K562 (cell line): ENCODE measurements around the gene RSPH10B. TPM values are rescaled to one million over a fixed set of nuclear protein-coding genes. Genes with fewer than 3 reads are reported as not detected.

Source experiments
- ARID3A ChIP-seq: IDR thresholded peaks from 2 replicates; pipeline ENCODE4 v1.6.1; 2012; ENCODE audit warnings: low read depth, low read length, improper control_type of control experiment, borderline replicate concordance
- BMI1 ChIP-seq: fragments of 150-350 bp; IDR thresholded peaks from 2 replicates; pipeline ENCODE4 v1.6.1; 2014; ENCODE audit warnings: low read length
- CEBPB ChIP-seq: fragments of 450-650 bp; IDR thresholded peaks from 2 replicates; pipeline ENCODE4 v1.6.1; 2016; ENCODE audit warnings: missing genetic modification characterization, missing compliant biosample characterization
- DMBX1 ChIP-seq: fragments of 250-450 bp; sonication (Bioruptor Pico); IDR thresholded peaks from 2 replicates; pipeline ENCODE4 v1.8.0; 2022; ENCODE audit warnings: inconsistent platforms, mild to moderate bottlenecking, moderate library complexity, borderline replicate concordance
- E2F6 ChIP-seq, 2 experiments: IDR thresholded peaks; 2 replicates each; pipeline ENCODE4 v1.6.1; 2011; ENCODE audit warnings: borderline replicate concordance in 1 of 2, control low read depth in 1 of 2, low read depth in 1 of 2, low read length in 1 of 2, mild to moderate bottlenecking in 1 of 2, mixed read lengths in 1 of 2, moderate library complexity in 1 of 2; ENCODE audit not compliant: insufficient read depth in 1 of 2, insufficient read length in 1 of 2, poor library complexity in 1 of 2, severe bottlenecking in 1 of 2; ENCODE audit errors: extremely low read depth in 1 of 2
- ERF ChIP-seq: fragments of 450-650 bp; formaldehyde crosslinking; IDR thresholded peaks from 2 replicates; pipeline ENCODE4 v1.4.0; 2020; ENCODE audit warnings: mild to moderate bottlenecking, mixed read lengths
- HDAC8 ChIP-seq: fragments of 450-650 bp; IDR thresholded peaks from 2 replicates; pipeline ENCODE4 v1.6.1; 2016; ENCODE audit warnings: mild to moderate bottlenecking, missing genetic modification characterization, moderate library complexity, missing compliant biosample characterization
- HNRNPL ChIP-seq: fragments of 200-400 bp; formaldehyde crosslinking; IDR thresholded peaks from 2 replicates; pipeline ENCODE4 v1.6.1; 2017; ENCODE audit warnings: low read depth, mild to moderate bottlenecking, low read length
- JUN ChIP-seq, 2 experiments: sonication (generic) in 1 of 2; formaldehyde crosslinking in 1 of 2; IDR thresholded peaks; 2 replicates each; pipeline versions ENCODE4 v1.6.1 to v1.8.0; 2012 to 2022; ENCODE audit warnings: borderline replicate concordance in 2 of 2, mild to moderate bottlenecking in 2 of 2, improper control_type of control experiment in 1 of 2, low read depth in 1 of 2, low read length in 1 of 2, missing genetic modification reagents in 1 of 2
- MCM3 ChIP-seq: fragments of 450-650 bp; IDR thresholded peaks from 2 replicates; pipeline ENCODE4 v1.6.1; 2016
- MITF ChIP-seq: IDR thresholded peaks from 2 replicates; pipeline ENCODE4 v1.6.1; 2014; ENCODE audit warnings: antibody characterized with exemption
- NFIC ChIP-seq: fragments of 450-650 bp; IDR thresholded peaks from 2 replicates; pipeline ENCODE4 v1.6.1; 2017; ENCODE audit warnings: mild to moderate bottlenecking, inconsistent platforms
- NR4A1 ChIP-seq, 2 experiments: fragments of 250-450 bp in 1 of 2; fragments of 450-650 bp in 1 of 2; sonication (Bioruptor Pico) in 1 of 2; IDR thresholded peaks; 2 replicates each; pipeline versions ENCODE4 v1.4.0 to v1.6.1; 2016 to 2020; ENCODE audit warnings: mild to moderate bottlenecking in 2 of 2, missing compliant biosample characterization in 1 of 2, missing genetic modification characterization in 1 of 2, moderate library complexity in 1 of 2
- RCOR1 ChIP-seq, 2 experiments: IDR thresholded peaks; 2 replicates each; pipeline ENCODE4 v1.6.1; 2012; ENCODE audit warnings: low read depth in 2 of 2, low read length in 2 of 2, borderline replicate concordance in 1 of 2, improper control_type of control experiment in 1 of 2
- SMC3 ChIP-seq: conservative IDR thresholded peaks from 2 replicates; pipeline ENCODE4 v1.6.1; 2011; ENCODE audit warnings: low read depth, low read length, improper control_type of control experiment; ENCODE audit not compliant: insufficient read depth
- TARDBP ChIP-seq: fragments of 450-650 bp; IDR thresholded peaks from 2 replicates; pipeline ENCODE4 v1.6.1; 2016
- THRAP3 ChIP-seq: fragments of 450-650 bp; IDR thresholded peaks from 2 replicates; pipeline ENCODE4 v1.6.1; 2016; ENCODE audit warnings: mild to moderate bottlenecking, inconsistent platforms, borderline replicate concordance
- VEZF1 ChIP-seq: fragments of 200-800 bp; sonication (Bioruptor generic); IDR thresholded peaks from 2 replicates; pipeline ENCODE4 v1.6.1; 2017; ENCODE audit warnings: missing genetic modification characterization, missing compliant biosample characterization
- XRCC4 ChIP-seq: IDR thresholded peaks from one replicate; pipeline ENCODE4 v1.6.1; 2011; ENCODE audit not compliant: insufficient read depth, insufficient read length; ENCODE audit errors: extremely low read depth
- XRCC5 ChIP-seq: fragments of 200-400 bp; formaldehyde crosslinking; IDR thresholded peaks from 2 replicates; pipeline ENCODE4 v1.6.1; 2017; ENCODE audit warnings: low read depth, mild to moderate bottlenecking, low read length
- ZC3H4 ChIP-seq: sonication (generic); formaldehyde crosslinking; IDR thresholded peaks from 2 replicates; pipeline ENCODE4 v1.9.0; 2021; ENCODE audit warnings: missing genetic modification reagents, borderline replicate concordance
- ZNF197 ChIP-seq: fragments of 200-800 bp; sonication (Bioruptor generic); IDR thresholded peaks from 2 replicates; pipeline ENCODE4 v1.6.1; 2016; ENCODE audit warnings: low read depth, missing genetic modification characterization, missing compliant biosample characterization
- ZNF644 ChIP-seq: fragments of 200-800 bp; sonication (Bioruptor generic); IDR thresholded peaks from 2 replicates; pipeline ENCODE4 v1.6.1; 2016; ENCODE audit warnings: low read depth, missing genetic modification characterization, missing compliant biosample characterization
- ZNF778 ChIP-seq: fragments of 450-650 bp; formaldehyde crosslinking; IDR thresholded peaks from 2 replicates; pipeline ENCODE4 v1.4.0; 2020; ENCODE audit warnings: mild to moderate bottlenecking, moderate library complexity
- polyA plus RNA-seq, 8 experiments: library from polyadenylated mRNA; depleted of rRNA in 4 of 8; stranded (reverse) in 5 of 8; unstranded in 3 of 8; fragments of >200 nt; fragmentation: Nextera tagmentation in 2 of 8; fragmentation: Illumina TruSeq in 1 of 8; extraction: Ambion mirVana in 2 of 8; extraction: Trizol in 1 of 8; gene quantifications; 2 replicates each; pipeline versions ENCODE4 v1.2.1 to v1.2.3, GENCODE V29; 2011 to 2014; ENCODE audit warnings: inconsistent platforms in 1 of 8, missing spikeins in 1 of 8
- total RNA-seq, 7 experiments: library from RNA; depleted of rRNA in 6 of 7; stranded (reverse); fragments of >200 nt in 6 of 7; fragmentation: Illumina TruSeq in 2 of 7; extraction: Trizol in 2 of 7; gene quantifications; 2 replicates each; pipeline versions ENCODE4 v1.2.1 to v1.2.3, GENCODE V29; 2011 to 2021; ENCODE audit warnings: low replicate concordance in 1 of 7

The RSPH10B gene
- total and polyA plus RNA-seq, 9 of the 15 experiments (the other 6 are each of a cell fraction or from before 2014, with no cell fraction given) = 0.01 to 0.09 TPM; not detected in 7

- TF ChIP-seq HNRNPL (no peak), MCM3 (no peak), JUN (IDR thresholded peaks at IDR 0.05; ENCODE audit: borderline replicate concordance, low read depth, low read length) (no peak), JUN (CRISPR knock-in tag; IDR thresholded peaks at IDR 0.05; ENCODE audit: borderline replicate concordance) (no peak), TARDBP (no peak), ZNF778 (CRISPR knock-in tag) (no peak), HDAC8 (no peak; the same call in 1 of the 2 replicates), CEBPB (tag) (no peak), ZNF644 (tag) (peak; percentile 55; the same call in 1 of the 2 replicates), ERF (no peak), ZNF197 (CRISPR knock-in tag) (0 out of 2 replicates have a peak, but pooled peaks have one; percentile 10), MITF (no peak), RCOR1 (IDR thresholded peaks at IDR 0.05; ENCODE audit: borderline replicate concordance in 1 of 2, low read depth in 2 of 2, low read length in 2 of 2) (no peak), ZC3H4 (CRISPR knock-in tag) (no peak), NR4A1 (CRISPR knock-in tag; IDR thresholded peaks at IDR 0.05) (no peak), NR4A1 (tag; IDR thresholded peaks at IDR 0.05) (0 out of 2 replicates have a peak, but pooled peaks have one; percentile 15), NFIC (no peak), THRAP3 (no peak), VEZF1 (no peak), BMI1 (no peak), ARID3A (no peak), XRCC4 (no peak), DMBX1 (CRISPR knock-in tag) (peak; percentile 60; the same call in 1 of the 2 replicates), XRCC5 (no peak), SMC3 (no peak), E2F6 (IDR thresholded peaks at IDR 0.05; ENCODE audit: borderline replicate concordance in 1 of 2, extremely low read depth in 1 of 2, insufficient read depth in 1 of 2, insufficient read length in 1 of 2, low read depth in 1 of 2, low read length in 1 of 2, poor library complexity in 1 of 2, severe bottlenecking in 1 of 2) (no peak)
Observed at GRCh38 chr7:6016653-6016966, 46.1 kb upstream of the RSPH10B start (continued).
